Astrocyte (in vitro differentiated cells and primary cell): Measurements from ENCODE around the gene FGFRL1. TPM values are rescaled to one million over a fixed set of nuclear protein-coding genes. Genes with fewer than 3 reads are reported as not detected.
"Not testable (repeated sequence)": the region's sequence is repeated elsewhere in the genome, so short reads cannot be mapped to it uniquely, and the experiment has no call there.

Experiments used
- DNase-seq: peaks from one replicate; pipeline ENCODE4 v3.0.0-alpha.2; 2010; ENCODE audit warnings: low read depth
- FAIRE-seq: peaks from 2 replicates; lab custom pipeline; 2011; peaks lifted over from hg19 to GRCh38; lab: Jason Lieb, UNC
- H2AFZ ChIP-seq: 2 replicates; pipeline ENCODE4 v1.6.0; 2012; ENCODE audit warnings: low read depth, low read length, inconsistent platforms
- H3K27ac ChIP-seq: 2 replicates; pipeline ENCODE4 v1.5.1; 2011; ENCODE audit warnings: low read depth, low read length, inconsistent platforms
- H3K27me3 ChIP-seq: 2 replicates; pipeline ENCODE4 v1.6.0; 2011; ENCODE audit warnings: low read length, inconsistent platforms; ENCODE audit not compliant: insufficient read depth
- H3K36me3 ChIP-seq: 2 replicates; pipeline ENCODE4 v1.5.1; 2011; ENCODE audit warnings: low read length, inconsistent platforms; ENCODE audit not compliant: insufficient read depth
- H3K4me1 ChIP-seq: 2 replicates; pipeline ENCODE4 v1.5.1; 2011; ENCODE audit warnings: low read length, inconsistent platforms; ENCODE audit not compliant: insufficient read depth
- H3K4me2 ChIP-seq: 2 replicates; pipeline ENCODE4 v1.6.0; 2012; ENCODE audit warnings: low read length, inconsistent platforms
- H3K4me3 ChIP-seq: 2 replicates; pipeline ENCODE4 v1.5.1; 2011; ENCODE audit warnings: low read depth, mild to moderate bottlenecking, low read length, inconsistent platforms; ENCODE audit not compliant: insufficient read depth
- H3K79me2 ChIP-seq: 2 replicates; pipeline ENCODE4 v1.6.0; 2012; ENCODE audit warnings: mild to moderate bottlenecking, low read length, inconsistent platforms; ENCODE audit not compliant: insufficient read depth
- H3K9ac ChIP-seq: 2 replicates; pipeline ENCODE4 v1.6.0; 2012; ENCODE audit warnings: mild to moderate bottlenecking, low read length, inconsistent platforms
- H3K9me3 ChIP-seq: 2 replicates; pipeline ENCODE4 v1.5.1; 2012; ENCODE audit warnings: low read depth, mild to moderate bottlenecking, low read length, inconsistent platforms; ENCODE audit not compliant: insufficient read depth
- H4K20me1 ChIP-seq: 2 replicates; pipeline ENCODE4 v1.6.0; 2012; ENCODE audit warnings: low read length, inconsistent platforms; ENCODE audit not compliant: insufficient read depth
- H3K27ac Mint-ChIP-seq: one replicate; pipeline ENCODE4 v1.8.0; 2021; ENCODE audit warnings: mild to moderate bottlenecking, mixed read lengths; ENCODE audit not compliant: unreplicated experiment
- H3K27me3 Mint-ChIP-seq: one replicate; pipeline ENCODE4 v1.8.0; 2021; ENCODE audit warnings: low read depth, mixed read lengths; ENCODE audit not compliant: unreplicated experiment
- H3K36me3 Mint-ChIP-seq: one replicate; pipeline ENCODE4 v1.8.0; 2021; ENCODE audit warnings: low read depth, mixed read lengths; ENCODE audit not compliant: unreplicated experiment
- H3K4me1 Mint-ChIP-seq: one replicate; pipeline ENCODE4 v1.8.0; 2021; ENCODE audit warnings: low read depth, mixed read lengths; ENCODE audit not compliant: unreplicated experiment
- H3K4me3 Mint-ChIP-seq: one replicate; pipeline ENCODE4 v1.8.0; 2021; ENCODE audit warnings: mild to moderate bottlenecking, moderate library complexity, mixed read lengths; ENCODE audit not compliant: unreplicated experiment
- H3K9me3 Mint-ChIP-seq: one replicate; pipeline ENCODE4 v1.8.0; 2021; ENCODE audit warnings: mild to moderate bottlenecking, mixed read lengths; ENCODE audit not compliant: unreplicated experiment
- EZH2 ChIP-seq: IDR thresholded peaks from 2 replicates; pipeline ENCODE4 v1.6.1; 2012; ENCODE audit warnings: mild to moderate bottlenecking, low read length, inconsistent platforms; ENCODE audit not compliant: insufficient read depth
- total RNA-seq: library from RNA; stranded (reverse); gene quantifications from 2 replicates; pipeline ENCODE4 v1.2.1, GENCODE V29; 2021
- TF ChIP-seq, protein P1 (sequence below): IDR thresholded peaks from 2 replicates; pipeline ENCODE4 v1.5.1; 2011; ENCODE audit warnings: low read depth, mild to moderate bottlenecking, inconsistent platforms, low read length, moderate library complexity; ENCODE audit not compliant: insufficient read depth

FGFRL1 gene
- total RNA-seq, 1 donor from 2014 or later: 64.2 TPM

- no peaks in the 10 kb centered on the region for H3K9me3 ChIP-seq
- peak overlapping the region; percentile 84 for H3K9ac ChIP-seq
- no peak overlapping the region for H3K4me2 ChIP-seq
- no peaks in the 10 kb centered on the region for H3K79me2 ChIP-seq
- H4K20me1 ChIP-seq: no peaks in the 10 kb centered on the region
- Mint-ChIP-seq H3K27me3 (peaks cover 2% of the 10 kb centered on the region), H3K27ac (peak overlapping the region; percentile 88), H3K4me3 (no peak overlapping the region), H3K9me3 (no peaks in the 10 kb centered on the region), H3K36me3 (peaks cover 1% of the 10 kb centered on the region), H3K4me1 (peaks cover 18% of the 10 kb centered on the region)
- DNase-seq (no peak), FAIRE-seq (no peak)
- H2AFZ ChIP-seq: no peak overlapping the region
- H3K27ac ChIP-seq: no peak overlapping the region
- H3K4me1 ChIP-seq: peaks cover 47% of the 10 kb centered on the region
- TF ChIP-seq EZH2: no peak
- TF ChIP-seq, protein P1, sequence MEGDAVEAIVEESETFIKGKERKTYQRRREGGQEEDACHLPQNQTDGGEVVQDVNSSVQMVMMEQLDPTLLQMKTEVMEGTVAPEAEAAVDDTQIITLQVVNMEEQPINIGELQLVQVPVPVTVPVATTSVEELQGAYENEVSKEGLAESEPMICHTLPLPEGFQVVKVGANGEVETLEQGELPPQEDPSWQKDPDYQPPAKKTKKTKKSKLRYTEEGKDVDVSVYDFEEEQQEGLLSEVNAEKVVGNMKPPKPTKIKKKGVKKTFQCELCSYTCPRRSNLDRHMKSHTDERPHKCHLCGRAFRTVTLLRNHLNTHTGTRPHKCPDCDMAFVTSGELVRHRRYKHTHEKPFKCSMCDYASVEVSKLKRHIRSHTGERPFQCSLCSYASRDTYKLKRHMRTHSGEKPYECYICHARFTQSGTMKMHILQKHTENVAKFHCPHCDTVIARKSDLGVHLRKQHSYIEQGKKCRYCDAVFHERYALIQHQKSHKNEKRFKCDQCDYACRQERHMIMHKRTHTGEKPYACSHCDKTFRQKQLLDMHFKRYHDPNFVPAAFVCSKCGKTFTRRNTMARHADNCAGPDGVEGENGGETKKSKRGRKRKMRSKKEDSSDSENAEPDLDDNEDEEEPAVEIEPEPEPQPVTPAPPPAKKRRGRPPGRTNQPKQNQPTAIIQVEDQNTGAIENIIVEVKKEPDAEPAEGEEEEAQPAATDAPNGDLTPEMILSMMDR: no peak
- no peaks in the 10 kb centered on the region for H3K27me3 ChIP-seq
- no peak overlapping the region for H3K4me3 ChIP-seq
- no peaks in the 10 kb centered on the region for H3K36me3 ChIP-seq
Measured at GRCh38 chr4:1045193-1045594, 33.8 kb downstream of the FGFRL1 start.

- Histone ChIP-seq H3K27ac (no peak overlapping the region), H3K9me3 (no peaks in the 10 kb centered on the region), H3K4me2 (no peak overlapping the region), H3K27me3 (no peaks in the 10 kb centered on the region), H2AFZ (no peak overlapping the region), H3K4me1 (peaks cover 45% of the 10 kb centered on the region), H3K36me3 (no peaks in the 10 kb centered on the region), H3K4me3 (no peak overlapping the region), H4K20me1 (no peaks in the 10 kb centered on the region), H3K79me2 (no peaks in the 10 kb centered on the region), H3K9ac (no peak overlapping the region)
- no peak for TF ChIP-seq EZH2
- TF ChIP-seq, protein P1: no peak
- Mint-ChIP-seq H3K4me3 (no peak overlapping the region), H3K27me3 (peaks cover 2% of the 10 kb centered on the region), H3K27ac (peak overlapping the region; percentile 88), H3K36me3 (peaks cover 1% of the 10 kb centered on the region), H3K9me3 (no peaks in the 10 kb centered on the region), H3K4me1 (peaks cover 16% of the 10 kb centered on the region)
- no peak for FAIRE-seq
- no peak for DNase-seq
Measured at GRCh38 chr4:1045595-1046201, 34.3 kb downstream of the FGFRL1 start.

GRCh38 chr4:1046581-1047011, 35.2 kb downstream of the FGFRL1 start:
- H3K9me3 ChIP-seq, H3K36me3 ChIP-seq, H4K20me1 ChIP-seq, H3K79me2 ChIP-seq, H3K9me3 Mint-ChIP-seq, H3K4me3 Mint-ChIP-seq, H3K27me3 Mint-ChIP-seq, H3K27me3 ChIP-seq, H3K36me3 Mint-ChIP-seq, H3K27ac Mint-ChIP-seq: not testable (repeated sequence)
- peak overlapping the region; percentile 73 for H2AFZ ChIP-seq
- H3K4me2 ChIP-seq: peak overlapping the region; percentile 80
- H3K9ac ChIP-seq: peak overlapping the region; percentile 59
- FAIRE-seq: peak; percentile 84
- peak overlapping the region; percentile 45 for H3K27ac ChIP-seq
- H3K4me1 Mint-ChIP-seq: peaks cover 15% of the 10 kb centered on the region
- peak; percentile 59 for DNase-seq
- H3K4me3 ChIP-seq: peak overlapping the region; percentile 19
- H3K4me1 ChIP-seq: peaks cover 36% of the 10 kb centered on the region
